Measurements from ENCODE around the gene GLT1D1. TPM values are rescaled to one million over a fixed set of nuclear protein-coding genes. Genes with fewer than 3 reads are reported as not detected.

GLT1D1 gene
- total and polyA plus RNA-seq, 2 of the 8 experiments (the other 6 are each of a cell fraction or from before 2014, with no cell fraction given): 1.5 to 3.6 TPM

- TF ChIP-seq, protein P1, sequence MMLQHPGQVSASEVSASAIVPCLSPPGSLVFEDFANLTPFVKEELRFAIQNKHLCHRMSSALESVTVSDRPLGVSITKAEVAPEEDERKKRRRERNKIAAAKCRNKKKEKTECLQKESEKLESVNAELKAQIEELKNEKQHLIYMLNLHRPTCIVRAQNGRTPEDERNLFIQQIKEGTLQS (IDR thresholded peaks at IDR 0.05; ENCODE audit: insufficient read depth, low read depth, low read length): no peak
- no peak for TF ChIP-seq KDM5A (IDR thresholded peaks at IDR 0.05; ENCODE audit: low read length)
- TF ChIP-seq GTF2F1 (IDR thresholded peaks at IDR 0.05; ENCODE audit: borderline replicate concordance, low read depth, low read length): no peak
- TF ChIP-seq TBP (IDR thresholded peaks at IDR 0.05; ENCODE audit: low read depth, low read length): no peak
- TF ChIP-seq CBX5 (IDR thresholded peaks at IDR 0.05; ENCODE audit: low read depth, low read length): no peak
These were observed 14.2 kb downstream of the GLT1D1 start (continued) for GRCh38 chr12:128867466-128867865.

Data from H1 (cell line).